VCaP (cell line): ENCODE data around the gene PHACTR1.

ENCODE experiments used
- H3K27ac ChIP-seq: fragments of 450-650 bp; 2 replicates; pipeline ENCODE4 v1.5.1; 2017
- TF ChIP-seq, protein P1 (sequence below): fragments of 450-650 bp; conservative IDR thresholded peaks from 2 replicates; pipeline ENCODE4 v1.5.1; 2017; ENCODE audit warnings: mild to moderate bottlenecking, moderate library complexity

Gene PHACTR1

GRCh38 chr6:13288481-13288880 lies 571.9 kb downstream of the PHACTR1 start:
- TF ChIP-seq, protein P1, sequence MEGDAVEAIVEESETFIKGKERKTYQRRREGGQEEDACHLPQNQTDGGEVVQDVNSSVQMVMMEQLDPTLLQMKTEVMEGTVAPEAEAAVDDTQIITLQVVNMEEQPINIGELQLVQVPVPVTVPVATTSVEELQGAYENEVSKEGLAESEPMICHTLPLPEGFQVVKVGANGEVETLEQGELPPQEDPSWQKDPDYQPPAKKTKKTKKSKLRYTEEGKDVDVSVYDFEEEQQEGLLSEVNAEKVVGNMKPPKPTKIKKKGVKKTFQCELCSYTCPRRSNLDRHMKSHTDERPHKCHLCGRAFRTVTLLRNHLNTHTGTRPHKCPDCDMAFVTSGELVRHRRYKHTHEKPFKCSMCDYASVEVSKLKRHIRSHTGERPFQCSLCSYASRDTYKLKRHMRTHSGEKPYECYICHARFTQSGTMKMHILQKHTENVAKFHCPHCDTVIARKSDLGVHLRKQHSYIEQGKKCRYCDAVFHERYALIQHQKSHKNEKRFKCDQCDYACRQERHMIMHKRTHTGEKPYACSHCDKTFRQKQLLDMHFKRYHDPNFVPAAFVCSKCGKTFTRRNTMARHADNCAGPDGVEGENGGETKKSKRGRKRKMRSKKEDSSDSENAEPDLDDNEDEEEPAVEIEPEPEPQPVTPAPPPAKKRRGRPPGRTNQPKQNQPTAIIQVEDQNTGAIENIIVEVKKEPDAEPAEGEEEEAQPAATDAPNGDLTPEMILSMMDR, result no peak
- no peak overlapping the region for H3K27ac ChIP-seq

- no peak overlapping the region for H3K27ac ChIP-seq
- TF ChIP-seq, protein P1, result no peak
Measured at GRCh38 chr6:13288969-13289391, 572.4 kb downstream of the PHACTR1 start.

GRCh38 chr6:13289789-13290318 lies 573.3 kb downstream of the PHACTR1 start:
- H3K27ac ChIP-seq, result no peak overlapping the region
- TF ChIP-seq, protein P1, result no peak

DNA sequence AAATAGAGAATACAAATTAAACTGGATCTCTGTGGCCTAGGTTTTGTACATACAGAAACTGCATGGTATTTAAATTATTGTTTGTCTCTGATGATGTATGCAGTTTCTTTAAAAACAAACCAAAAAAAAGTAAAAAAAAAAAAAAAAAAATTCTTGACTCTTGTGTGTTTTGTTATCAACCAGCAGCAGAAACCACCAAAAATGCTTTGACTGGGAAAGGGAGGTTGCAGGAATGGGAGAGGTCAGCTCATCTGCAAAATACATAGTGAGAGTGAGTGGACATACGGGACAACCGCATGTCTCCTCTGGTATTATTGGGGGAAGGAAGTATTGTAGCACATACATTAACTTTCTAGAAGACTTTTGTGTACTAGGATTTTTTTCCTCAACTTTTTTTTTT lies 573.8 kb downstream of the PHACTR1 start:
- H3K27ac ChIP-seq, result no peak overlapping the region
- TF ChIP-seq, protein P1, result no peak

- H3K27ac ChIP-seq, result no peak overlapping the region
- TF ChIP-seq, protein P1, result no peak
Measured at GRCh38 chr6:13292774-13293173, 576.2 kb downstream of the PHACTR1 start.

- no peak overlapping the region for H3K27ac ChIP-seq
Measured at GRCh38 chr6:13294499-13295069, 578.0 kb downstream of the PHACTR1 start.

GRCh38 chr6:13295576-13295975 lies 579.0 kb downstream of the PHACTR1 start:
- TF ChIP-seq, protein P1, result no peak

More at GRCh38 chr6:13294499-13295069, 578.0 kb downstream of the PHACTR1 start:
- TF ChIP-seq, protein P1, result no peak

More at GRCh38 chr6:13295576-13295975, 579.0 kb downstream of the PHACTR1 start:
- H3K27ac ChIP-seq, result no peak overlapping the region
